HEK293 (cell line): ENCODE results near the gene LTBP1.

Experiments
- CTCF ChIA-PET: fragments of 350-600 bp; formaldehyde crosslinking; extraction: SDS; loops from one replicate; lab custom pipeline; 2021; ENCODE audit warnings: antibody characterized with exemption; lab: Yijun Ruan, JAX
- POLR2A ChIA-PET: fragments of 300-600 bp; formaldehyde crosslinking; extraction: SDS; loops from one replicate; lab custom pipeline; 2020; ENCODE audit warnings: antibody characterized with exemption, inconsistent platforms; lab: Yijun Ruan, JAX
- H3K27ac ChIP-seq: fragments of 200-500 bp; sonication (Bioruptor generic); 2 replicates; pipeline ENCODE4 v1.5.1; 2014; ENCODE audit warnings: low read depth, low read length, control low read depth, inconsistent platforms; ENCODE audit errors: extremely low read depth
- H3K36me3 ChIP-seq, 2 experiments: fragments of 200-500 bp in 1 of 2; sonication (Bioruptor generic) in 1 of 2; 1 replicate in 1 of 2; 2 replicates in 1 of 2; pipeline ENCODE4 v1.5.1; 2014 to 2017; ENCODE audit warnings: inconsistent platforms in 2 of 2, low read length in 2 of 2; ENCODE audit not compliant: control insufficient read depth in 2 of 2, insufficient read depth in 1 of 2
- H3K4me1 ChIP-seq: fragments of 200-500 bp; sonication (Bioruptor generic); 2 replicates; pipeline ENCODE4 v1.5.1; 2014; ENCODE audit warnings: mild to moderate bottlenecking, low read length, inconsistent platforms; ENCODE audit not compliant: control insufficient read depth, insufficient read depth
- H3K4me3 ChIP-seq: 2 replicates; pipeline ENCODE4 v1.5.1; 2011; ENCODE audit warnings: low read depth, mild to moderate bottlenecking, control low read depth, low read length, moderate library complexity
- H3K9me3 ChIP-seq: fragments of 200-500 bp; sonication (Bioruptor generic); 2 replicates; pipeline ENCODE4 v1.5.1; 2014; ENCODE audit warnings: low read depth, low read length, inconsistent platforms; ENCODE audit not compliant: control insufficient read depth, insufficient read depth
- IKZF3 ChIP-seq: fragments of 450-650 bp; IDR thresholded peaks from 2 replicates; pipeline ENCODE4 v1.5.0; 2018; ENCODE audit warnings: missing biosample characterization, mild to moderate bottlenecking, missing genetic modification characterization, moderate library complexity
- KLF7 ChIP-seq: fragments of 450-650 bp; formaldehyde crosslinking; IDR thresholded peaks from 2 replicates; pipeline ENCODE4 v1.5.1; 2016; ENCODE audit warnings: missing biosample characterization, missing genetic modification characterization, borderline replicate concordance
- PATZ1 ChIP-seq: fragments of 450-650 bp; formaldehyde crosslinking; IDR thresholded peaks from 2 replicates; pipeline ENCODE4 v1.5.1; 2016; ENCODE audit warnings: missing biosample characterization, missing genetic modification characterization
- ZBTB1 ChIP-seq: fragments of 450-650 bp; formaldehyde crosslinking; IDR thresholded peaks from 2 replicates; pipeline ENCODE4 v1.5.1; 2016; ENCODE audit warnings: missing biosample characterization, missing genetic modification characterization
- ZBTB8A ChIP-seq: fragments of 450-650 bp; formaldehyde crosslinking; IDR thresholded peaks from 2 replicates; pipeline ENCODE4 v1.5.1; 2016; ENCODE audit warnings: missing biosample characterization, missing genetic modification characterization
- ZNF157 ChIP-seq: fragments of 450-650 bp; formaldehyde crosslinking; IDR thresholded peaks from 2 replicates; pipeline ENCODE4 v1.5.1; 2016; ENCODE audit warnings: missing biosample characterization, missing genetic modification characterization
- ZNF19 ChIP-seq: fragments of 450-650 bp; formaldehyde crosslinking; IDR thresholded peaks from 2 replicates; pipeline ENCODE4; 2016; ENCODE audit warnings: missing biosample characterization, missing genetic modification characterization, low read depth
- ZNF223 ChIP-seq: fragments of 450-650 bp; formaldehyde crosslinking; IDR thresholded peaks from 2 replicates; pipeline ENCODE4 v1.5.1; 2016; ENCODE audit warnings: missing biosample characterization, missing genetic modification characterization
- ZNF324 ChIP-seq: fragments of 450-650 bp; formaldehyde crosslinking; IDR thresholded peaks from 2 replicates; pipeline ENCODE4 v1.5.1; 2016; ENCODE audit warnings: missing biosample characterization, missing genetic modification characterization
- ZNF341 ChIP-seq: fragments of 450-650 bp; formaldehyde crosslinking; IDR thresholded peaks from 2 replicates; pipeline ENCODE4; 2016; ENCODE audit warnings: low read depth, missing biosample characterization, missing genetic modification characterization
- ZNF354C ChIP-seq: fragments of 450-650 bp; formaldehyde crosslinking; IDR thresholded peaks from 2 replicates; pipeline ENCODE4 v1.5.1; 2016; ENCODE audit warnings: missing biosample characterization, missing genetic modification characterization, low read depth, borderline replicate concordance
- ZNF416 ChIP-seq: fragments of 450-650 bp; formaldehyde crosslinking; IDR thresholded peaks from 2 replicates; pipeline ENCODE4 v1.5.1; 2016; ENCODE audit warnings: missing biosample characterization, missing genetic modification characterization
- ZNF530 ChIP-seq: fragments of 450-650 bp; formaldehyde crosslinking; IDR thresholded peaks from 2 replicates; pipeline ENCODE4 v1.5.1; 2016; ENCODE audit warnings: low read depth, missing biosample characterization, missing genetic modification characterization
- ZNF549 ChIP-seq: fragments of 450-650 bp; IDR thresholded peaks from 2 replicates; pipeline ENCODE4 v1.5.1; 2018; ENCODE audit warnings: missing biosample characterization, missing genetic modification characterization, mild to moderate bottlenecking, inconsistent platforms, moderate library complexity
- ZNF585B ChIP-seq: fragments of 450-650 bp; formaldehyde crosslinking; IDR thresholded peaks from 2 replicates; pipeline ENCODE4 v1.5.1; 2016; ENCODE audit warnings: missing biosample characterization, missing genetic modification characterization
- ZNF621 ChIP-seq: fragments of 450-650 bp; formaldehyde crosslinking; IDR thresholded peaks from 2 replicates; pipeline ENCODE4 v1.5.1; 2017; ENCODE audit warnings: missing biosample characterization, missing genetic modification characterization
- ZNF707 ChIP-seq: fragments of 450-650 bp; formaldehyde crosslinking; IDR thresholded peaks from 2 replicates; pipeline ENCODE4 v1.5.1; 2016; ENCODE audit warnings: missing biosample characterization, missing genetic modification characterization
- ZNF791 ChIP-seq: fragments of 450-650 bp; formaldehyde crosslinking; IDR thresholded peaks from 2 replicates; pipeline ENCODE4 v1.5.1; 2016; ENCODE audit warnings: missing biosample characterization, missing genetic modification characterization
- ZSCAN4 ChIP-seq: fragments of 450-650 bp; formaldehyde crosslinking; IDR thresholded peaks from 2 replicates; pipeline ENCODE4 v1.5.1; 2017; ENCODE audit warnings: missing biosample characterization, missing genetic modification characterization

Gene LTBP1

GRCh38 chr2:33314541-33314940, 367.8 kb downstream of the LTBP1 start:
- Histone ChIP-seq H3K4me1 (no peaks in the 10 kb centered on the region), H3K36me3 (no peaks in the 10 kb centered on the region), H3K27ac (no peak overlapping the region), H3K4me3 (no peak overlapping the region), H3K9me3 (no peaks in the 10 kb centered on the region)
- ChIA-PET CTCF (no interaction called here), POLR2A (interaction anchor here (0.6 kb wide), 1 partner anchor 455 kb away, joined by 6 read pairs; no protein-coding TSS in a partner anchor)
- TF ChIP-seq ZNF621 = no peak
- TF ChIP-seq ZNF707 (tag by site-specific recombination) = no peak
- TF ChIP-seq PATZ1 (tag by site-specific recombination) = no peak
- TF ChIP-seq IKZF3 (tag by site-specific recombination) = no peak
- TF ChIP-seq ZNF341 = no peak
- TF ChIP-seq ZNF223 (tag by site-specific recombination) = no peak
- no peak for TF ChIP-seq ZNF157 (tag by site-specific recombination)
- no peak for TF ChIP-seq ZNF549 (tag by site-specific recombination)
- TF ChIP-seq KLF7 (tag by site-specific recombination) = no peak
- TF ChIP-seq ZBTB8A (tag by site-specific recombination) = no peak
- TF ChIP-seq ZNF354C = no peak

GRCh38 chr2:33316328-33316727, 369.6 kb downstream of the LTBP1 start:
- no peak overlapping the region for H3K4me3 ChIP-seq
- TF ChIP-seq ZNF585B (tag by site-specific recombination) (no peak), ZNF530 (tag by site-specific recombination) (no peak), ZNF19 (tag by site-specific recombination) (no peak)
- no peaks in the 10 kb centered on the region for H3K9me3 ChIP-seq
- H3K27ac ChIP-seq = no peak overlapping the region
- POLR2A ChIA-PET = no interaction called here
- CTCF ChIA-PET = interaction anchor here (0.7 kb wide), 1 partner anchor 89 kb away, joined by 3 read pairs; no protein-coding TSS in a partner anchor
- H3K4me1 ChIP-seq = no peaks in the 10 kb centered on the region
- H3K36me3 ChIP-seq = no peaks in the 10 kb centered on the region

GRCh38 chr2:33317369-33318007, 370.7 kb downstream of the LTBP1 start:
- no peak overlapping the region for H3K4me3 ChIP-seq
- TF ChIP-seq ZSCAN4 (tag by site-specific recombination) = no peak
- TF ChIP-seq ZNF416 (tag by site-specific recombination) = no peak
- TF ChIP-seq ZNF791 = no peak
- TF ChIP-seq ZNF324 (tag by site-specific recombination) = no peak
- no peak for TF ChIP-seq ZBTB1 (tag by site-specific recombination)
- H3K4me1 ChIP-seq = no peaks in the 10 kb centered on the region; the same call in 1 of the 2 replicates
- no peaks in the 10 kb centered on the region for H3K9me3 ChIP-seq
- no peaks in the 10 kb centered on the region for H3K36me3 ChIP-seq
- ChIA-PET CTCF (interaction anchor here (1.1 kb wide), 1 partner anchor 387 kb away, joined by 5 read pairs; no protein-coding TSS in a partner anchor), POLR2A (no interaction called here)
- H3K27ac ChIP-seq = no peak overlapping the region
